GM18507 (cell line): Measurements from ENCODE around the gene CNST.
"Not testable (repeated sequence)": the region's sequence is repeated elsewhere in the genome, so short reads cannot be mapped to it uniquely, and the experiment has no call there.

Experiments
- DNase-seq: peaks from one replicate; pipeline ENCODE4 v3.0.0; 2011; ENCODE audit warnings: low read depth; ENCODE audit not compliant: insufficient read length; ENCODE audit errors: extremely low spot score
- FAIRE-seq: peaks from 2 replicates; lab custom pipeline; 2011; peaks lifted over from hg19 to GRCh38; lab: Jason Lieb, UNC

The CNST gene

DNA sequence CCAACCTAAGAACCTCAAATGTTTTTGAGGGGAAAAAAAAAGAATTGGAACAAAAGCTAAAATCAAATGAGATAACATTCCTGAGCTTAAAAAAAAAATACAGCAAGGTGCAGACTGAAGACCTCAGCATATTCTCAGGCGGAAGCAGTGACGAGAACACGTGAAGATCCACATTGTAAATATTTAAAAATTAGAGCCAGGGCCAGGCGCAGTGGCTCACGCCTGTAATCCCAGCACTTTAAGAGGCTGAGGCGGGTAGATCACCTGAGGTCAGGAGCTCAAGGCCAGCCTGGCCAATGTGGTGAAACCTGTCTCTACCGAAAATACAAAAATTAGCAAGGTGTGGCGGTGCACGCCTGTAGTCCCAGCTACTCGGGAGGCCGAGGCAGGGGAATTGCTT, 15.9 kb upstream of the CNST start:
- FAIRE-seq, result no peak
- DNase-seq, result no peak

DNA sequence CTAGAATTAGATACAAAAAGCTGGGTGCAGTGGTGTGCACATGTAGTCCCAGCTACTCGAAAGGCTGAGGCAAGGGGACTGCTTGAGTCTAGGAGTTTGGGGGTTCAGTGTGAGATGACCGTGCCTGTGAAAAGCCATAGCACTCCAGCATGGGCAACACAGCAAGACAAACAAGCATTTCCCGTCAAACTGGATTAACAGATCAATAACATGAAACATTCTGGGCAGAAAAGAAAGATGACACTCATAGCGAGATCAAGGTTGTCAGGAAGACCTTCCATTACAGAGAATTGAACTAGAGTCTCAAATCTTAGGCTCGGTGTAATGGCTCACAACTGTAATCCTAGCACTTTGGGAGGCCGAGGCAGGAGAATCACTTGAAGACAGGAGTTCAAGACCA, 14.1 kb upstream of the CNST start:
- DNase-seq (no peak), FAIRE-seq (no peak)

DNA sequence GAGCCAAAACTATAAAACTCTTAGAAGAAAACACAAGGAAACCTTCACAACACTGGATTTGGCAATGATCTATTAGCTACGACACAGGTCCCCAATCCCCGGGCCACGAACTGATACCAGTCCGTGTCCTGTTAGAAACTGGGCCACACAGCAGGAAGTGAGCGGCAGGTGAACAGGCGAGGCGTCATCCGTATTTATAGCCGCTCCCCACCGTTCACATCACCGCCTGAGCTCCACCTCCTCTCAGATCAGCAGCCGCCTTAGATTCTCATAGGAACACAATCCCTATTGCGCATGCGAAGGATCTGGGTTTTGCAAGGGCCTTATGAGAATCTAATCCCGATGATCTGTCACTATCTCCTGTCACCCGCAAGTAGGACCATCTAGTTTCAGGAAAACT, 12.1 kb upstream of the CNST start:
- FAIRE-seq (no peak), DNase-seq (no peak)

DNA sequence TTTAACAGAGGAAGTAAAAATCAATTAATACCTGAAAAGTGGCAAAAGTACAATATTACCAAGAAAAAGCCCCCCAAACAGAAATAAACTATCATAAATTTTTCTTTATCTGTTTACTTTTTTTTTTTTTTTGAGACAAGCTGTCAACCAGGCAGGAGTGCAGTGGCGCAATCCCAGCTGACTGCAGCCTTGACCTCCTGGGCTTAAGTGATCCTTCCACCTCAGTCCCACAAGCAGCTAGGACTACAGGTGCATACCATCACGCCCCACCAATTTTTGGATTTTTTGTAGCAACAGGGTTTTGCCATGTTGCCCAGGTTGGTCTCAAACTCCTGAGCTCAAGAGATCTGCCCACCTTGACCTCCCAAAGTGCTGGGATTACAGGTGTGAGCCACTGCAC, 8.2 kb upstream of the CNST start:
- no peak for FAIRE-seq
- no peak for DNase-seq

DNA sequence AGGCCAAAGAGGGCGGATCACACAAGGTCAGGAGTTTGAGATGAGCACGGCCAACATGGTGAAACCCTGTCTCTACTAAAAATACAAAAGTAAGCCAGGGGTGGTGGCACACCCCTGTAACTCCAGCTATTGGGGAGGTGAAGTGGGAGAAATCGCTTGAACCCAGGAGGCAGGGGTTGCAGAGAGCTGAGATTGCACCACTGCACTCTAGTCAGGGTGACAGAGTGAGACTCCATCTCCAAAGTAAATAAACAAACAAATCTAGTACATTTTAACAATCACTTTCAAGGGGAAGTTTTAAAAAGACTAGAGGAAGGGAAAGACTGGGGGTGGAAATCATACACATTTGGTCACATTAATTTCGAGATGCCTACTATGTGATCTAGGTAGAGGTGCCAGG, 6.9 kb upstream of the CNST start:
- FAIRE-seq, result no peak
- no peak for DNase-seq

DNA sequence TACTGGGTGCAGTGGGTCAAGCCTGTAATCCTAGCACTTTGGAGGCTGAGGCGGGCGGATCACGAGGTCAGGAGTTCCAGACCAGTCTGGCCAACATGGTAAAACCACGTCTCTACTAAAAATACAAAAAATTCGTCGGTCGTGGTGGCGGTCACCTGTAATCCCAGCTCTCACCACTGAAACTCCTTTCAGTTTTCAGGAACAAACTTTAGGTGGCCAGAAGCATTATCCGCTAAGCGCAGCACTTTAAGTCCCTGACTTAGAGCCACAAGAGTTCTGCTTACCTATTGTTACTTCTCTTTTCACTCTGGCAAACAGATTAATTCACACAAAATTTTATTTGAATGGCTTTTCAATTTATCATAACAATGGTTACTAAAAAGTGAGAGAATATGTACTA, 5.4 kb upstream of the CNST start:
- peak; percentile 29 for FAIRE-seq
- not testable (repeated sequence) for DNase-seq

DNA sequence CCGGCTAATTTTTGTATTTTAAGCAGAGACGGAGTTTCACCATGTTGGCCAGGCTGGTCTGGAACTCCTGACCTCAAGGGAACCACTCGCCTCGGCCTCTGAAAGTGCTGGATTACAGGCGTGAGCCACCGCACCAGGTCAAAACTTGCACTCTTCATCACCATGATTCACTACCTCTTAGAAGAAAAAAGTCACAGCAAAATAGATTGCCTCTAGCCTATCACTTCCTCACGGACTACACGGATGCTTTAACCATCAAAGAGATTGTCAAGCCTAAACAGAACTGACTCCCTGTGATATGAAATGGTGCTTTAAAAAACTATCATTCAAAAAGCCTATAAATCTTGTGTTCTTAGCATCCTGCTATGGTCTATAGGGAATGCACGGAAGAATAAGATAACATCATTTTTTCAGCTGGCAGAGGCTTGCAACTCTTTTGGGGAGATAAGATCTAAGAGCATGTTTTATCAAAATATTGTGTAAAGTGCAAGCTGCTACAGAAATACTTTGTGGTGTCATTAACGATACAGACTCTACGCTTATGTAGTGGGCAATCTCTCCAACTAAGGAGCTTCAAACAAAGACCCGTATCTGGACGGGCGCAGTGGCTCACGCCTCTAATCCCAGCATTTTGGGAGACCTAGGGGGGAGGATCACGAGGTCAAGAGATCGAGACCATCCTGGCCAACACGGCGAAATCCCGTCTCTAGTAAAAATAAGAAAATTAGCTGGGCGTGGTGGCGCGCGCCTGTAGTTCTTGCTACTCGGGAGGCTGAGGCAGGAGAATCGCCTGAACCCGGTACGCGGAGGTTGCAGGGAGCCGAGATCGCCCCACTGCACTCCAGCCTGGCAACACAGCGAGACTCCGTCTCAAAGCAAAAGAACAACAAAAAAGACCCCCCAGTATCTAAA, 1.2 kb upstream of the CNST start:
- DNase-seq (no peak), FAIRE-seq (no peak)

DNA sequence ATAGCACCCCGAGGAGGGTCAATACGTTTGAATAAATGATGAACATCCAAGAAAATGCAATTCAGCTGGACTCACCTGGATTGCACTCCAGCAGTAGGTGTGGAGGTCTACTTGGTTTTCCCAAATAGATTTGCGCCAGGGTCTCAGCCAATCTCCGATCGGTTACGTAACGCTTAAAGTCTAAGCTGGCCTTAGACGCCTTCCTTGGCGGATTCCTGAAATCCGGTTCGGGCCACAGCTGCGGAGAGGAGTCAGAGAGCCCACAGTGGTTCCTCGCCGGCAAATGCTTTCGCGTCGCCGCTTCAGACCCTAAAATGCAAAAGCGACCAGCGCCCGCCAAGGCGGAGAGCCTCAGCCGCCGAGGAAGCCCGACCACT, 517 bp upstream of the CNST start:
- FAIRE-seq (no peak), DNase-seq (no peak)

DNA sequence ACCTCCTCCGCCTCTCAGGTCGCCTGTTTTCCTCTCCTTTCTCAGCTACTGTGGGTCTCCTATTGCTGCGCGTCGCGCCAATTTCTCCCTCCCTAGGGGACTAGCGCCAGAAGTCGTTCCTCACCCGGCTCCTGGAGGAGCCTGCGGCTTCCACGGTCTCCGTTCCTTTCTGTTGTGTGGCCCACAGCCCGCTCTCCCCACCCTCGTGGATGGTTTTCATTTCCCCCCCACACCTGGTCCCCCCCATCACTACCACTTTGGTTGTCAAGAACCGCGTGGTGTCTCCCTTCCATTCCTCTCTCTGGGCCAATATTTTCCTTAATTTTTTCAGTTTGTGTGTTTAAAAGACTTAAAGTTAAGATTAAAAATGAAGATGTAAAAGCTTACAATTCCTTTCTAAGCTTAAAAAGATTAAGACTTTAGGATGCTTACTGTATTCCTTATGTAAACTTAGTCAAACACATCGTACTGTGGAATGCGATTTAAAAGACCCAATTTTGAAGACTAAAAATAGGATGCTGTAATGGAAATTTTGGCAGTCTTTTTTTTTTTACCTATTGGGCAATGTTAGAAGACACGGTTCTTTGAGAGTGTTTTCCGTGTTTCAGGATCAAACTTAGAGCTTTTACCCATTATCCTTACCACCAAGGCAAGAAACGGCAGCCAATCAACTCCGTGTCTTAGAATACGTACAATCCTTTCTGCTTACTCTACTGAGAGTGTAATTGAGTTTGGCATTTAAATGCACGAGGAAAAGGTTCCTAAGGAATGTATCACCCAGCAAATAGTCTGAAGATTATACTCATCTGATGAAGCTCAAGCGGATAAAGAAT, 773 bp downstream of the CNST start:
- no peak for FAIRE-seq
- DNase-seq, result no peak

DNA sequence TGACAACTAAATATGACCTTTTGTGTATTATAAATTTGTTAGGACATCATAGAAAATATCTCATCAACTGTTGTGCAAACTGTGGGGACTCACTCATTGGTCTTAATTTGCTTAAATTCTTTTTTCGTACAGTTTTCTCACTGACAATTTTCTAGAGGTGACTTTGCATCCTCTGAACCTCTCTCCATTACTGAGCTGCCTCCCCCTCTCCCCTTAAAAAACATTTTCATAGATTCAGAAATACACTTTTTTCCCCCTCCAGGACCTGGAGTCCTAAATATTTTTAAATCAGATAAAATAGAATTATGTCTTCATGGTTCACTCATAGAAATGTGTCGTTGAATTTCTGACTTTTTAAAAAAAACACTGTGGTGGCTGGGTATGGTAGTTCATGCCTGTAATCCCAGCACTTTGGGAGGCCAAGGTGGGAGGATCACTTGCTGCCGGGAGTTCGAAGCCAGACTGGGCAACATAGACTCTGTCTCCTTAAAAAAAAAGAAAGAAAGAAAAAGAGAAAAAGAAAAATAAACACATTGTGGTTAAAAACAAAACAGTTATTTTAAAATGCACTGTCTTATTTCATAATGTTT, 1.5 kb downstream of the CNST start:
- DNase-seq, result no peak
- no peak for FAIRE-seq

DNA sequence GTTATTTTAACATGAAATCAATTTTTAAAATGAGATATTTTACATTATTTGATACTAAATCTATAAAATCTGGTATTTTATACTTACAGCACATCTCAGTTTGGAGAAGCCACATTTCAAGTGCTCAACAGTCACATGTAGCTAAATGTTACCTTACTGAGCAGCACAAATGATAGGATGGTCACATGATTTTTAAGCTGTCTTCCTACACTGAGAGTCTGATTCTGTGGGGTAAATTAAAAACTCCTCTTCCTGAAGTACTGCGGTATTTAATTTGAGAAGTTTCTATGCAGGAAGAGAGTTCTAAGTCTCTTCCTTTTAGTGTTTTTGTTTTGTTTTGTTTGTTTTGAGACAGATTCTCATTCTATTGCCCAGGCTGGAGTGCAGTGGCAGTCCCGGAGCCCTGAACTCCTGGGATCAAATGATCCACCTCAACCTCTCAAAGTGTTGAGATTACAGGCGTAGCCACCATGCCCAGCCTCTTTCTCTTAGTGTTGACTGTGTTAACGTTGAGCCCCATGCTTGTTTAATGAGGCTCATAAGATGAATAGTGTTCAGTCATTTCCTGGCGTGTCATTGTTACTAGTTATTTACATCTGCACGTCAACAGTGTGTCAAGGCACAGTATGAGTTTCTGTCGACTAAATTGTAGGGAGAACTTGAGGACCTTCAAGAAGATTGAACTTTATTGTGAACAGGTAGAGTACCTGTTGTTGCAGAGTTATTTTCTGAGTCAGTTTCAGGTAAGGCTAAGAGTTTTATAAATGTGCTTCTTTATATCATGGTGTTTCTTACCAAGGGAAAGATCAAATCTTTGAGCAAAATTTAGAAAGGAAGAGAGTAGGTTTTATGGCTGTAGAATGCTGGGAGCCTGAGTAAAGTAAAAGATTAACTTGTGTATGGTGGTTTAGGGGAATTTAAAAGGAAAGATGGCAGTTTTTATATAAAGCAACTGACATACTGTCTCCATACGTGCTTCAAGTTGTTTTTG, 3.3 kb downstream of the CNST start:
- DNase-seq, result no peak
- peak; percentile 9 for FAIRE-seq

DNA sequence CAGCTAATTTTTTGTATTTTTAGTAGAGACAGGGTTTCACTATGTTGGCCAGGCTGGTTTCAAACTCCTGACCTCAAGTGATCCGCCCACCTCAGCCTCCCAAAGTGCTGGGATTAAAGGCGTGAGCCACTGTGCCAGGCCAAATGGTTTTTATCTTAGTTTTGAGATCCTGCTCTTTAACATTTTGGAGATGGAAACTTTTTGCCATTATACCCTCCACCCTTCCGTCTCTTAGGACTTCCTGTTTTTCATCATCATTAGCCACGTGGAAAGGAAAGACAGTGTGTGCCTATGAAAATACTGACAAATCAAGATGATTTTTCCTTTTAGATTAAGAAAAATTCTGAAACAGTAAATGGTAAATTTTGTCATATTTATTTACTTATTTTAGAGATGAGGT, 5.1 kb downstream of the CNST start:
- not testable (repeated sequence) for DNase-seq

DNA sequence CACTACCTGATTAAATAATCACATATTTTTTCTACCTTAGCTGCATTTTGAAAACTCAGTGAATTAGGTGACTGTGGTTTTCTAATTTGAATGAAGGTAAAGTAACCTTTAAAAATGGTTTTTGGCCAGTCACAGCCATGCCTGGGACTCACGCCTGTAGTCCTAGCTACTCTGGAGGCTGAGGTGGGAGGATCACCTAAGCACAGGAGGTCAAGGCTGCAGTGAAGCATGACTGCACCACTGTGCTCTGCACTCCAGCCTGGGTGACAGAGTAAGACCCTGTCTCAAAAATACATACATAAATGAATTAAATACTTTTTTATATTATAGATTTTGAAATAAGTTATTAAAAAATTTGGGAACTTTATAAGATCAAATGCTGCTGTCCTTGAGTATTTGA, 5.7 kb downstream of the CNST start:
- FAIRE-seq (no peak), DNase-seq (no peak)

More for the DNA sequence above, 5.1 kb downstream of the CNST start:
- FAIRE-seq, result not testable (repeated sequence)

DNA sequence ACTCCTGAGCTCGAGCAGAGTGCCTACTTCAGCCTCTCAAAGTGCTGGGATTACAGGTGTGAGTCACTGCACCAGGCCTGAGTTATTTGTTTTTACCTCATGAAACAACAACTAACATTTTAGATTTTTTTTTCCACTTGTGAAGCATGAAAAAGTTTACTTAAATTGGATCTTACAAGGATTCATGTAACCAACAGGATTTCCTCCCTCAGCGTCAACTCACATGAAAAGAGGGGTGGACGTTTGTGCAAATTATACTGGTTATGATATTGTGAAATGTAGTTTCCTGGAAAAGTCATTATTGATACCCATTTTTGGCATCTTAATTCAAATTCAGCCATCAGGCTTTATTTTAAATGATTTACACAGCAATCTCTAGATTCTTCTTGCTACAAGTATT, 6.5 kb downstream of the CNST start:
- no peak for FAIRE-seq
- no peak for DNase-seq

DNA sequence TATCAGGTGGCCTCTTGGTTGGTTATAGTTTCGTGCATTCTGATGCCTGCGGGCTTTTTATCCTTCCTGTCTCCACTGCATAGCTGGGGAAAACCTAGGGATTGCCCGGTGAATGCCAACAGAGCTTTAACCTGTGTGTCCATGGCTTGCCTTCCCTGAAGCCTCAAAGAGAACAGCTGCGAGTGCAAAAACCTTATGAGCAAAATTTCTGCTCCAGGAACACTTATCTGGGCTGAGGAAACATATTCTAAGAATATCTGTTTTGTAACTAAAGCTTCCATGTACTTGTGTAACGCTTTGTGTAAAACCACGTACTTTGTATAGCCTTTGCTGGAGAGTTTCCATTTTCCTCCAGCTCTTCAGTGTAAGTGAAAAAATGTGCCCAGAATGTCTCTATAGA, 7.2 kb downstream of the CNST start:
- peak; percentile 51 for FAIRE-seq
- no peak for DNase-seq

DNA sequence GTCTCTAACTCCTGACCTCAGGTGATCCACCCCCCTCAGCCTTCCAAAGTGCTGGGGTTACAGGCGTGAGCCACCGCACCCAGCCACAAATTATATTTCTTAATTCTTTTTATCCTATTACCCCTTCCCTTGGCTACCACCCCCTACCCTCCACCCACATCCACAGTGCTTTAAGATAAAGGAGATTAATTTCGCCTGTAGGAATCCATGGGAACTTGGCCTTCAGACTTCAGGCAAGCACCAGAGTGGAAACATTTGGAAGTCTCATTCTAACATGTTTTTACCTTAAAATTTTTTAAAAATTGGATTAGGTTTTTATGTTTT, 10.4 kb downstream of the CNST start:
- FAIRE-seq, result no peak

DNA sequence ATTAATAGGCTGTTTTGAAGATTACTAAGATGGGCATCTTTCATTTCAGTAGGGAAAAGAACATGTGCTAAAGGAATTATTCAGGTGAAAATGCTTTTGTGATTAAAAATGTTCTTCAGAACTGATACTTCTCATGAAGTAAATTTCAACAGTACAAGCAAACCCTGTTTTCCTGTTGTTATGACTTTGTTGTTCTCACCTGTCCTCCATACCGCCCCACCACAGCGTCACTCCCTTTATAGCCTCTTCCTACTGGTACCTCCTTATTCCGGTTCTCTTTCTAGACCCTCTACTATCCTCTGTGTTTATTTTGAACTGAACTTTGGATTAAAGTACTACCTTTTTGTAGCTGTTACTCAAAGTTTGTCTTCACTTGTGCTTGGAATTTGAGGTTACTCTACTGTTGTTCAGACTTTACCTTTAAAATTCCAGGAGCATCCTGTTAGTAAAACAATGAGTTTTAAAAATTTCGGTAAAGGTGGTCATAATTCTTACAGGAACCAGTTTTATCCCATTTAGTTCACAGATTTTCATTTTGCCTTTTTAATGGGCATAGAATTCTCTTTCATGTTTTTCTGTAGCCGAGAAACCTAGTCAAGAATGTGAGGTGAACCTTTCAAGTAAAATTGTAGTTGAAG, 10.9 kb downstream of the CNST start:
- DNase-seq (no peak), FAIRE-seq (peak; percentile 42)

More for the DNA sequence above, 10.4 kb downstream of the CNST start:
- no peak for DNase-seq

DNA sequence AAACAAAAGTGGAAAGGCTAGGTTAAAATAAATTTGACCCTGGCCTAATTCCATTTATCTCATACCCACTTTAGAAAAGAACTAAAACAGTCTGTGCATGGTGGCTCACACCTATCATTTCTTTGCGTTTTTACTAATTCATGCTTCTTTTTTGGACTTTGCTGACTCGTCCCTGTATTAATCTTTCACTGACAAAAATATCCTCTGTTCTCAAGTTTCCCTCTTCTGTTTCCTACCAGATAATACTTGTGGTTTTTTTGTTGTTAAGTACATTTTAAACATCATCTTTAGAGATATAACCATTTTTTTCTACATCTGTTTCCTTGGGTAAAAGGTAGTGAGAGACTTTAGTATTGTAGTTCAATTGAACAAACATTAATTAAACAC, 11.5 kb downstream of the CNST start:
- DNase-seq (no peak), FAIRE-seq (no peak)

DNA sequence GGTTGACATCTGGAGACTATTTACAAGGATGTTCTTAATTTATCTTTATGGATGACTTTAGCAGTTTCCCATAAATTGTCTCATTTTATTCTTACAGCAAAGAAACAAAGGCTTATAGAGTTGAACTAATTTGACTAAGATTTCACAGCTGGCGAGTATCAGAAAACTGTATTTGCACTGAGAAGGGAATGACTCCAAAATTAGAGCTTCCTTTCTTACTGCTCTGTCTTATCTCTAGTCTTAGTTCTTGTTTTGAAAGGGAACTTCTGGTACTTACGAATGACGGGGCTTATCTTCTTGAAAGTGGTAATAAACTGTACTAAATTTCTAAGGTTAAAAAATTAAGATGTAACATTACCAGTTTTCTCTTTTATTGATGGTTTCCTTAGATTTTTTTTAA, 13.6 kb downstream of the CNST start:
- DNase-seq, result no peak
- peak; percentile 71 for FAIRE-seq
